Measurements from ENCODE around the gene NEK4.

The NEK4 gene

GRCh38 chr3:52715714-52716305, 54.9 kb downstream of the NEK4 start:
- no peaks in the 10 kb centered on the region for H3K36me3 ChIP-seq (replicated peaks; ENCODE audit: insufficient read depth, low read length)

GRCh38 chr3:52714335-52715302, 56.1 kb downstream of the NEK4 start:
- Histone ChIP-seq H3K9ac (ENCODE audit: low read length) (no peak overlapping the region), H3K27me3 (replicated peaks; ENCODE audit: insufficient read depth, low read length) (no peaks in the 10 kb centered on the region), H3K36me3 (replicated peaks; ENCODE audit: insufficient read depth, low read length) (no peaks in the 10 kb centered on the region), H3K4me1 (ENCODE audit: low read length) (peaks cover 25% of the 10 kb centered on the region), H2AFZ (ENCODE audit: low read length) (no peak overlapping the region), H3K9me2 (replicated peaks; ENCODE audit: insufficient read depth, low read length) (no peaks in the 10 kb centered on the region), H3K9me3 (replicated peaks; ENCODE audit: insufficient read depth, low read length) (no peaks in the 10 kb centered on the region), H3K27ac (ENCODE audit: low read length) (no peak overlapping the region), H3K4me3 (ENCODE audit: low read length) (no peak overlapping the region), H4K20me1 (ENCODE audit: insufficient read depth, low read length) (no peaks in the 10 kb centered on the region), H3K4me2 (ENCODE audit: low read depth, low read length) (no peak overlapping the region), H3K79me2 (ENCODE audit: low read length) (no peaks in the 10 kb centered on the region), H3F3A (ENCODE audit: insufficient read depth, low read length) (peaks cover 20% of the 10 kb centered on the region)
- no peak for DNase-seq
- no peak for TF ChIP-seq EZH2phosphoT487 (IDR thresholded peaks at IDR 0.05; ENCODE audit: low read length)
- no peak for TF ChIP-seq CTCF (IDR thresholded peaks at IDR 0.05; ENCODE audit: low read length)
- TF ChIP-seq EZH2 (optimal IDR thresholded peaks at IDR 0.05; ENCODE audit: low read depth, low read length), result no peak

More at GRCh38 chr3:52715714-52716305, 54.9 kb downstream of the NEK4 start:
- no peaks in the 10 kb centered on the region for H3K9me3 ChIP-seq (replicated peaks; ENCODE audit: insufficient read depth, low read length)
- H3K4me2 ChIP-seq (ENCODE audit: low read depth, low read length), result no peak overlapping the region
- no peak overlapping the region for H3K9ac ChIP-seq (ENCODE audit: low read length)
- H3F3A ChIP-seq (ENCODE audit: insufficient read depth, low read length), result peaks cover 20% of the 10 kb centered on the region
- H3K27me3 ChIP-seq (replicated peaks; ENCODE audit: insufficient read depth, low read length), result no peaks in the 10 kb centered on the region
- no peak overlapping the region for H3K27ac ChIP-seq (ENCODE audit: low read length)
- no peaks in the 10 kb centered on the region for H3K79me2 ChIP-seq (ENCODE audit: low read length)
- H3K9me2 ChIP-seq (replicated peaks; ENCODE audit: insufficient read depth, low read length), result no peaks in the 10 kb centered on the region
- TF ChIP-seq EZH2 (optimal IDR thresholded peaks at IDR 0.05; ENCODE audit: low read depth, low read length) (no peak), CTCF (IDR thresholded peaks at IDR 0.05; ENCODE audit: low read length) (no peak), EZH2phosphoT487 (IDR thresholded peaks at IDR 0.05; ENCODE audit: low read length) (no peak)
- no peak overlapping the region for H3K4me3 ChIP-seq (ENCODE audit: low read length)
- no peaks in the 10 kb centered on the region for H4K20me1 ChIP-seq (ENCODE audit: insufficient read depth, low read length)
- no peak overlapping the region for H2AFZ ChIP-seq (ENCODE audit: low read length)
- peaks cover 27% of the 10 kb centered on the region for H3K4me1 ChIP-seq (ENCODE audit: low read length)
- no peak for DNase-seq

GRCh38 chr3:52712291-52713212, 58.2 kb downstream of the NEK4 start:
- no peak overlapping the region for H3K4me3 ChIP-seq (ENCODE audit: low read length)
- TF ChIP-seq CTCF (IDR thresholded peaks at IDR 0.05; ENCODE audit: low read length) (no peak), EZH2 (optimal IDR thresholded peaks at IDR 0.05; ENCODE audit: low read depth, low read length) (no peak), EZH2phosphoT487 (IDR thresholded peaks at IDR 0.05; ENCODE audit: low read length) (no peak)
- H3K36me3 ChIP-seq (replicated peaks; ENCODE audit: insufficient read depth, low read length), result no peaks in the 10 kb centered on the region
- no peak for DNase-seq
- peaks cover 40% of the 10 kb centered on the region for H3K4me1 ChIP-seq (ENCODE audit: low read length)
- no peaks in the 10 kb centered on the region for H3K27me3 ChIP-seq (replicated peaks; ENCODE audit: insufficient read depth, low read length)
- no peak overlapping the region for H2AFZ ChIP-seq (ENCODE audit: low read length)
- H3K9ac ChIP-seq (ENCODE audit: low read length), result no peak overlapping the region
- H3K9me2 ChIP-seq (replicated peaks; ENCODE audit: insufficient read depth, low read length), result no peaks in the 10 kb centered on the region
- no peaks in the 10 kb centered on the region for H3K9me3 ChIP-seq (replicated peaks; ENCODE audit: insufficient read depth, low read length)
- no peak overlapping the region for H3K27ac ChIP-seq (ENCODE audit: low read length)
- H3K4me2 ChIP-seq (ENCODE audit: low read depth, low read length), result no peak overlapping the region
- H3K79me2 ChIP-seq (ENCODE audit: low read length), result 0 out of 2 replicates have a peak, but pooled peaks cover 6% of the 10 kb centered on the region
- H4K20me1 ChIP-seq (ENCODE audit: insufficient read depth, low read length), result no peaks in the 10 kb centered on the region
- H3F3A ChIP-seq (ENCODE audit: insufficient read depth, low read length), result peaks cover 39% of the 10 kb centered on the region

All from MM.1S (cell line).